T-helper 2 cell (primary cell): ENCODE results near the gene HMOX1.
"Not testable (repeated sequence)": the region's sequence is repeated elsewhere in the genome, so short reads cannot be mapped to it uniquely, and the experiment has no call there.

Experiments used
- DNase-seq, 5 experiments: peaks; one replicate each; pipeline versions ENCODE4 v3.0.0 to v3.0.0-alpha.2; 2012 to 2022

HMOX1 gene

GRCh38 chr22:35437049-35437448, 56.2 kb downstream of the HMOX1 start:
- DNase-seq: no peak

GRCh38 chr22:35438673-35439364, 57.9 kb downstream of the HMOX1 start:
- DNase-seq: not testable (repeated sequence)

- no peak for DNase-seq
Measured at GRCh38 chr22:35439365-35439717, 58.4 kb downstream of the HMOX1 start.

- DNase-seq: no peak
Measured at GRCh38 chr22:35440129-35440528, 59.2 kb downstream of the HMOX1 start.

- DNase-seq: no peak
Measured at GRCh38 chr22:35441489-35442100, 60.7 kb downstream of the HMOX1 start.

- DNase-seq: no peak
Measured at GRCh38 chr22:35442471-35442870, 61.6 kb downstream of the HMOX1 start.

GRCh38 chr22:35443338-35443737, 62.4 kb downstream of the HMOX1 start:
- no peak for DNase-seq
